Measurements from ENCODE around the gene RAD21L1.

DNA sequence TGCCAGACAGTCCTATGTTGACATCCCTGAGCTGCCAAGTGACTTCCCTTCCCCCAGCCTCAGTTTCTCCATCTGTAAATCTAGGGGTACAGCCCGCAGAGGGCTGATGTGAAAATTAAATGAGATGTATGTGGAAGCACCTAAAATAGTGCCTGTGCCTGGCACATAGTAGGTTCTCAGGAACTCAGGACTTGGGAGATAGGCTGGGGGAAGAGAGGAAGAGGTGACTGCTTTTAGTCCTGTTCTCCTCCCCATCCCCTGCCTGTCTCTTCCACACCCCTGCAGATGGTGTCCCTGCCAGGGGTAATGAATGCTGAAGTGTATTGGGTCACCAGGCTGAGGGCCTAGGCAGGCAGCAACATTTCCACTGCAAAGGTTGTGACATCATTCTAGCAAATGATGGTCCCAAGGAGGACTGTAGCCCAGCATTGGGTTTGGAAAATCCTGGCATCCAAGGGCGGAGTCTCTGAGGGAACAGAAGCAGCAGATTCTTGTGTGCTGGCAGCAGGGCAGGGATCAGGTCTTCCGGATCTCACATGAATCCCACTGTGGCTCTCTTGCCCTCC is 42.0 kb downstream of the RAD21L1 start:
- TF ChIP-seq, protein P1, sequence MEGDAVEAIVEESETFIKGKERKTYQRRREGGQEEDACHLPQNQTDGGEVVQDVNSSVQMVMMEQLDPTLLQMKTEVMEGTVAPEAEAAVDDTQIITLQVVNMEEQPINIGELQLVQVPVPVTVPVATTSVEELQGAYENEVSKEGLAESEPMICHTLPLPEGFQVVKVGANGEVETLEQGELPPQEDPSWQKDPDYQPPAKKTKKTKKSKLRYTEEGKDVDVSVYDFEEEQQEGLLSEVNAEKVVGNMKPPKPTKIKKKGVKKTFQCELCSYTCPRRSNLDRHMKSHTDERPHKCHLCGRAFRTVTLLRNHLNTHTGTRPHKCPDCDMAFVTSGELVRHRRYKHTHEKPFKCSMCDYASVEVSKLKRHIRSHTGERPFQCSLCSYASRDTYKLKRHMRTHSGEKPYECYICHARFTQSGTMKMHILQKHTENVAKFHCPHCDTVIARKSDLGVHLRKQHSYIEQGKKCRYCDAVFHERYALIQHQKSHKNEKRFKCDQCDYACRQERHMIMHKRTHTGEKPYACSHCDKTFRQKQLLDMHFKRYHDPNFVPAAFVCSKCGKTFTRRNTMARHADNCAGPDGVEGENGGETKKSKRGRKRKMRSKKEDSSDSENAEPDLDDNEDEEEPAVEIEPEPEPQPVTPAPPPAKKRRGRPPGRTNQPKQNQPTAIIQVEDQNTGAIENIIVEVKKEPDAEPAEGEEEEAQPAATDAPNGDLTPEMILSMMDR (IDR thresholded peaks at IDR 0.05), result no peak
- TF ChIP-seq POLR2A (IDR thresholded peaks at IDR 0.05), result no peak
